IMR-90 (cell line): ENCODE data around the gene CLK4. TPM values are rescaled to one million over a fixed set of nuclear protein-coding genes. Genes with fewer than 3 reads are reported as not detected.

Source experiments
- ATAC-seq: fragments of 200-7000 bp; cut with Tn5 transposase; 2 replicates; pipeline ENCODE4 v1.9.1; 2020; ENCODE audit warnings: low read depth, mild to moderate bottlenecking, moderate library complexity
- BruUV-seq: library from RNA; stranded (reverse); fragments of 400-500 nt; replicated peaks from 2 replicates; lab custom pipeline; 2021; lab: Mats Ljungman, UMichigan
- CTCF ChIA-PET: fragments of 300-600 bp; formaldehyde crosslinking; extraction: SDS; loops from one replicate; lab custom pipeline; 2021; ENCODE audit warnings: antibody characterized with exemption; lab: Yijun Ruan, JAX
- POLR2A ChIA-PET: fragments of 300-600 bp; sonication (Branson Sonifier 250); formaldehyde crosslinking; loops from one replicate; lab custom pipeline; 2022; ENCODE audit warnings: antibody characterized with exemption; ENCODE audit not compliant: unreplicated experiment; lab: Charles Lee
- DNase-seq: peaks from one replicate; pipeline ENCODE4 v3.0.0; 2013
- H2AFZ ChIP-seq: replicated peaks from 2 replicates; pipeline ENCODE3; 2013; ENCODE audit warnings: low read length, mild to moderate bottlenecking; ENCODE audit not compliant: poor library complexity
- H2AK5ac ChIP-seq: 2 replicates; pipeline ENCODE4 v1.6.1; 2013; ENCODE audit warnings: low read depth, low read length, inconsistent platforms
- H2AK9ac ChIP-seq: replicated peaks from 2 replicates; pipeline ENCODE3; 2013; ENCODE audit warnings: mild to moderate bottlenecking, low read depth, low read length, moderate library complexity; ENCODE audit not compliant: poor library complexity
- H2BK120ac ChIP-seq: 2 replicates; pipeline ENCODE4 v1.6.1; 2013; ENCODE audit warnings: low read depth, low read length, inconsistent platforms
- H2BK15ac ChIP-seq: 3 replicates; pipeline ENCODE4 v1.6.1; 2013; ENCODE audit warnings: low read depth, low read length, inconsistent platforms
- H2BK20ac ChIP-seq: 2 replicates; pipeline ENCODE4 v1.6.1; 2013; ENCODE audit warnings: low read depth, mild to moderate bottlenecking, inconsistent platforms, low read length, moderate library complexity
- H2BK5ac ChIP-seq: 2 replicates; pipeline ENCODE4 v1.6.1; 2013; ENCODE audit warnings: mild to moderate bottlenecking, low read depth, low read length, inconsistent platforms; ENCODE audit not compliant: poor library complexity, severe bottlenecking
- H3K14ac ChIP-seq: replicated peaks from 2 replicates; pipeline ENCODE4 v1.6.1; 2013; ENCODE audit warnings: low read depth, low read length, inconsistent platforms
- H3K18ac ChIP-seq: 2 replicates; pipeline ENCODE4 v1.6.1; 2013; ENCODE audit warnings: low read depth, low read length, control low read depth
- H3K23ac ChIP-seq: 2 replicates; pipeline ENCODE4 v1.6.1; 2013; ENCODE audit warnings: low read depth, low read length, inconsistent platforms
- H3K27ac ChIP-seq: 2 replicates; pipeline ENCODE4 v1.5.1; 2013; ENCODE audit warnings: mild to moderate bottlenecking, control low read depth, low read length; ENCODE audit not compliant: insufficient read depth
- H3K27me3 ChIP-seq: 2 replicates; pipeline ENCODE4 v1.6.1; 2013; ENCODE audit warnings: low read length; ENCODE audit not compliant: control insufficient read depth, insufficient read depth
- H3K36me3 ChIP-seq: 2 replicates; pipeline ENCODE4 v1.6.1; 2013; ENCODE audit warnings: low read length, mixed read lengths; ENCODE audit not compliant: control insufficient read depth, insufficient read depth
- H3K4ac ChIP-seq: 2 replicates; pipeline ENCODE4 v1.6.1; 2013; ENCODE audit warnings: low read depth, low read length, inconsistent platforms
- H3K4me1 ChIP-seq: 2 replicates; pipeline ENCODE4 v1.6.1; 2013; ENCODE audit warnings: low read length, mixed read lengths; ENCODE audit not compliant: control insufficient read depth, insufficient read depth
- H3K4me2 ChIP-seq: 2 replicates; pipeline ENCODE4 v1.6.1; 2013; ENCODE audit warnings: low read depth, mild to moderate bottlenecking, control low read depth, low read length, moderate library complexity
- H3K4me3 ChIP-seq: 2 replicates; pipeline ENCODE4 v1.5.1; 2013; ENCODE audit warnings: low read depth, mild to moderate bottlenecking, control low read depth, low read length, moderate library complexity; ENCODE audit not compliant: insufficient read depth
- H3K56ac ChIP-seq: 2 replicates; pipeline ENCODE4 v1.6.1; 2013; ENCODE audit warnings: low read length, inconsistent platforms; ENCODE audit not compliant: insufficient read depth; ENCODE audit errors: extremely low read depth
- H3K79me1 ChIP-seq, 2 experiments: 2 replicates each; pipeline ENCODE4 v1.6.1; 2013; ENCODE audit warnings: low read length in 2 of 2, inconsistent platforms in 1 of 2, low read depth in 1 of 2
- H3K9ac ChIP-seq: 2 replicates; pipeline ENCODE4 v1.6.1; 2013; ENCODE audit warnings: low read depth, low read length, control low read depth
- H3K9me1 ChIP-seq: 2 replicates; pipeline ENCODE4 v1.6.1; 2013; ENCODE audit warnings: low read length, inconsistent platforms; ENCODE audit not compliant: insufficient read depth
- H3K9me3 ChIP-seq: 2 replicates; pipeline ENCODE4 v1.6.1; 2013; ENCODE audit warnings: low read length; ENCODE audit not compliant: control insufficient read depth, insufficient read depth
- H4K20me1 ChIP-seq: 2 replicates; pipeline ENCODE4 v1.6.1; 2013; ENCODE audit warnings: low read length, inconsistent platforms; ENCODE audit not compliant: insufficient read depth
- H4K5ac ChIP-seq: 2 replicates; pipeline ENCODE4 v1.6.1; 2013; ENCODE audit warnings: mild to moderate bottlenecking, low read depth, low read length, control low read depth
- H4K8ac ChIP-seq, 2 experiments: 2 replicates each; pipeline ENCODE4 v1.6.1; 2013; ENCODE audit warnings: low read depth in 2 of 2, low read length in 2 of 2, control low read depth in 1 of 2, inconsistent platforms in 1 of 2
- H4K91ac ChIP-seq: 2 replicates; pipeline ENCODE4 v1.6.1; 2013; ENCODE audit warnings: low read depth, low read length, inconsistent platforms; ENCODE audit not compliant: insufficient read depth
- CEBPB ChIP-seq: IDR thresholded peaks from 2 replicates; pipeline ENCODE4 v1.6.1; 2012; ENCODE audit warnings: low read depth, low read length, improper control_type of control experiment
- CHD1 ChIP-seq: IDR thresholded peaks from 2 replicates; pipeline ENCODE4 v1.6.1; 2012; ENCODE audit warnings: low read depth, low read length, improper control_type of control experiment
- ELK1 ChIP-seq: fragments of 150-350 bp; IDR thresholded peaks from 2 replicates; pipeline ENCODE4 v1.6.1; 2016; ENCODE audit warnings: low read depth, mild to moderate bottlenecking, low read length, moderate library complexity, borderline replicate concordance
- FOS ChIP-seq: fragments of 150-350 bp; IDR thresholded peaks from 2 replicates; pipeline ENCODE4 v1.6.1; 2016; ENCODE audit warnings: low read depth, low read length
- MAFK ChIP-seq: IDR thresholded peaks from 2 replicates; pipeline ENCODE4 v1.6.1; 2012; ENCODE audit warnings: low read depth, low read length, improper control_type of control experiment
- MAZ ChIP-seq: IDR thresholded peaks from 2 replicates; pipeline ENCODE4 v1.6.1; 2012; ENCODE audit warnings: low read depth, mild to moderate bottlenecking, low read length, improper control_type of control experiment, moderate library complexity, borderline replicate concordance
- NFE2L2 ChIP-seq: fragments of 150-350 bp; IDR thresholded peaks from 2 replicates; pipeline ENCODE4 v1.6.1; 2016; ENCODE audit warnings: low read depth, mild to moderate bottlenecking, low read length
- POLR2A ChIP-seq: IDR thresholded peaks from 2 replicates; pipeline ENCODE4 v1.6.1; 2012; ENCODE audit warnings: mild to moderate bottlenecking, low read depth, low read length
- RAD21 ChIP-seq: IDR thresholded peaks from 2 replicates; pipeline ENCODE4 v1.6.1; 2012; ENCODE audit warnings: low read length, improper control_type of control experiment
- RCOR1 ChIP-seq: IDR thresholded peaks from 2 replicates; pipeline ENCODE4 v1.6.1; 2012; ENCODE audit warnings: mild to moderate bottlenecking, low read length, improper control_type of control experiment; ENCODE audit not compliant: insufficient replicate concordance
- RFX5 ChIP-seq: IDR thresholded peaks from 2 replicates; pipeline ENCODE4 v1.8.0; 2012; ENCODE audit warnings: low read depth, mild to moderate bottlenecking, low read length, moderate library complexity
- USF2 ChIP-seq: fragments of 150-350 bp; IDR thresholded peaks from 2 replicates; pipeline ENCODE4 v1.6.1; 2017; ENCODE audit warnings: mild to moderate bottlenecking, antibody characterized with exemption, low read length, low read depth
- WGBS, 2 experiments: methylation state at CpG; one replicate each; pipeline versions ENCODE4 v1.1.5 to v1.1.7; 2013; ENCODE audit warnings: missing lambda C conversion rate in 2 of 2; ENCODE audit not compliant: insufficient read length in 1 of 2; ENCODE audit errors: extremely low coverage in 2 of 2; 5-methylcytosine and 5-hydroxymethylcytosine counted together
- dilution Hi-C: fragments of 300-500 bp; cut with HindIII; formaldehyde crosslinking; loops from one replicate; pipeline ENCODE4 v1.14.3; 2018; ENCODE audit warnings: low sequenced_read_pairs; ENCODE audit not compliant: unreplicated experiment
- in situ Hi-C: fragments of 300-500 bp; cut with MboI; formaldehyde crosslinking; loops from 3 replicates; pipeline ENCODE4 v1.14.3; 2019; ENCODE audit warnings: low sequenced_read_pairs, inconsistent platforms, mixed read lengths
- intact Hi-C: fragments of 100-400 bp; cut with micrococcal nuclease; formaldehyde crosslinking; loops from 2 replicates; pipeline ENCODE4 v1.10.0; 2022
- polyA plus RNA-seq, 3 experiments: library from polyadenylated mRNA; depleted of rRNA; stranded (reverse); fragments of >200 nt; gene quantifications; 2 replicates each; pipeline ENCODE4 v1.2.3, GENCODE V29; 2012; ENCODE audit warnings: low replicate concordance in 1 of 3
- total RNA-seq: library from RNA; depleted of rRNA; stranded (reverse); fragments of >200 nt; gene quantifications from 2 replicates; pipeline ENCODE4 v1.2.3, GENCODE V29; 2012
- TF ChIP-seq, protein P1 (sequence below): conservative IDR thresholded peaks from 2 replicates; pipeline ENCODE4 v1.5.1; 2012; ENCODE audit warnings: mild to moderate bottlenecking, low read depth, low read length, improper control_type of control experiment

The CLK4 gene
- total and polyA plus RNA-seq, 2 of the 4 experiments (the other 2 are of a cell fraction), result 8.2 to 11.9 TPM

DNA sequence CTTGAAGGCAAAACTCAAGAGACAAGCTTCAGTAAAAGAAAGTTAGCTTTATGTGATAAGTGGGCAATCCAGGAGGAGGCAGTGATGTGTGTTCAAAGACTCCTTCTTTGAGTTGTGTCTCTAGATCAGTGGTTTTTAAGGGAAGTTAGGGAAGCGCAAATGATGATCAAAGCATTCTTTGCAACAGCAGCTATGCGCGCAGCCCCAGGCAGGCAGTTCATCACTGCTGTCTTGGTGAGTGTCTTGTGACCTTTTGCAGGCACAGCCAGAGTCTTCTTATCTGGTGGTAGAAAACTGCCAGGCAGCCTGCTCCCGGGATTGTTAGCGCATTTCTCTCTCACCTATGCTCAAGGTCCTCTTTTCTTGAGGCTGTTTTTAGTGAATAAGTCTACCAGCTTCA lies 40.3 kb upstream of the CLK4 start:
- no peak overlapping the region for H3K27ac ChIP-seq
- no peak overlapping the region for H3K56ac ChIP-seq
- BruUV-seq, result no TSS peak
- ATAC-seq (no peak), DNase-seq (no peak)
- no peaks in the 10 kb centered on the region for H3K79me1 ChIP-seq
- no peak overlapping the region for H2AFZ ChIP-seq
- no peak overlapping the region for H3K23ac ChIP-seq
- ChIA-PET CTCF (no interaction called here), POLR2A (no interaction called here)
- H2BK20ac ChIP-seq, result no peak overlapping the region
- no peaks in the 10 kb centered on the region for H3K4me1 ChIP-seq
- no peak overlapping the region for H2AK5ac ChIP-seq
- intact Hi-C loops, result no loop called here
- no peak overlapping the region for H2BK120ac ChIP-seq
- H2BK5ac ChIP-seq, result no peak overlapping the region
- H4K91ac ChIP-seq, result no peak overlapping the region
- H3K27me3 ChIP-seq, result no peaks in the 10 kb centered on the region
- H3K36me3 ChIP-seq, result no peaks in the 10 kb centered on the region
- no peak overlapping the region for H3K14ac ChIP-seq
- H3K4me2 ChIP-seq, result no peak overlapping the region
- in situ Hi-C loops, result no loop called here
- H2BK15ac ChIP-seq, result no peak overlapping the region
- no peak for TF ChIP-seq CEBPB
- no peak for TF ChIP-seq MAZ
- TF ChIP-seq, protein P1, sequence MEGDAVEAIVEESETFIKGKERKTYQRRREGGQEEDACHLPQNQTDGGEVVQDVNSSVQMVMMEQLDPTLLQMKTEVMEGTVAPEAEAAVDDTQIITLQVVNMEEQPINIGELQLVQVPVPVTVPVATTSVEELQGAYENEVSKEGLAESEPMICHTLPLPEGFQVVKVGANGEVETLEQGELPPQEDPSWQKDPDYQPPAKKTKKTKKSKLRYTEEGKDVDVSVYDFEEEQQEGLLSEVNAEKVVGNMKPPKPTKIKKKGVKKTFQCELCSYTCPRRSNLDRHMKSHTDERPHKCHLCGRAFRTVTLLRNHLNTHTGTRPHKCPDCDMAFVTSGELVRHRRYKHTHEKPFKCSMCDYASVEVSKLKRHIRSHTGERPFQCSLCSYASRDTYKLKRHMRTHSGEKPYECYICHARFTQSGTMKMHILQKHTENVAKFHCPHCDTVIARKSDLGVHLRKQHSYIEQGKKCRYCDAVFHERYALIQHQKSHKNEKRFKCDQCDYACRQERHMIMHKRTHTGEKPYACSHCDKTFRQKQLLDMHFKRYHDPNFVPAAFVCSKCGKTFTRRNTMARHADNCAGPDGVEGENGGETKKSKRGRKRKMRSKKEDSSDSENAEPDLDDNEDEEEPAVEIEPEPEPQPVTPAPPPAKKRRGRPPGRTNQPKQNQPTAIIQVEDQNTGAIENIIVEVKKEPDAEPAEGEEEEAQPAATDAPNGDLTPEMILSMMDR, result no peak
- no peak for TF ChIP-seq POLR2A
- TF ChIP-seq RCOR1, result no peak
- TF ChIP-seq MAFK, result no peak
- TF ChIP-seq USF2, result no peak
- no peak for TF ChIP-seq FOS
- TF ChIP-seq NFE2L2, result no peak
- TF ChIP-seq CHD1, result no peak
- TF ChIP-seq RFX5, result no peak
- no peak for TF ChIP-seq ELK1
- no peak for TF ChIP-seq RAD21
- no CpG with 5 or more reads among the region's 5 CpGs for WGBS, 2 experiments
- no peaks in the 10 kb centered on the region for H4K20me1 ChIP-seq
- no peak overlapping the region for H3K4ac ChIP-seq
- no peak overlapping the region for H3K4me3 ChIP-seq
- peaks cover 35% of the 10 kb centered on the region for H3K9me3 ChIP-seq
- dilution Hi-C loops, result no loop called here
- no peaks in the 10 kb centered on the region for H3K9me1 ChIP-seq
- H3K9ac ChIP-seq, result no peak overlapping the region
- H3K18ac ChIP-seq, result no peak overlapping the region
- H4K8ac ChIP-seq, result no peak overlapping the region
- H4K5ac ChIP-seq, result no peak overlapping the region
- H2AK9ac ChIP-seq, result no peak overlapping the region
